BE2C (cell line): ENCODE measurements around the gene RFX4.

ENCODE experiments used
- DNase-seq: peaks from one replicate; pipeline ENCODE4 v3.0.0-alpha.2; 2020
- H3K27me3 ChIP-seq: fragments of 250-450 bp; sonication (Bioruptor Pico); 2 replicates; pipeline ENCODE4 v1.5.1; 2020; ENCODE audit warnings: mild to moderate bottlenecking
- H3K36me3 ChIP-seq: fragments of 250-450 bp; sonication (Bioruptor Pico); 2 replicates; pipeline ENCODE4 v1.5.1; 2020; ENCODE audit warnings: mild to moderate bottlenecking
- H3K4me1 ChIP-seq: fragments of 250-450 bp; sonication (Bioruptor Pico); 2 replicates; pipeline ENCODE4 v1.5.1; 2020
- H3K4me3 ChIP-seq: 2 replicates; pipeline ENCODE4 v1.5.1; 2011; ENCODE audit warnings: low read depth, low read length
- H3K9me3 ChIP-seq: fragments of 250-450 bp; sonication (Bioruptor Pico); 2 replicates; pipeline ENCODE4 v1.5.1; 2020
- TF ChIP-seq, protein P1 (sequence below): IDR thresholded peaks from 2 replicates; pipeline ENCODE4 v1.5.1; 2012; ENCODE audit warnings: mild to moderate bottlenecking, low read depth, low read length

The RFX4 gene

DNA sequence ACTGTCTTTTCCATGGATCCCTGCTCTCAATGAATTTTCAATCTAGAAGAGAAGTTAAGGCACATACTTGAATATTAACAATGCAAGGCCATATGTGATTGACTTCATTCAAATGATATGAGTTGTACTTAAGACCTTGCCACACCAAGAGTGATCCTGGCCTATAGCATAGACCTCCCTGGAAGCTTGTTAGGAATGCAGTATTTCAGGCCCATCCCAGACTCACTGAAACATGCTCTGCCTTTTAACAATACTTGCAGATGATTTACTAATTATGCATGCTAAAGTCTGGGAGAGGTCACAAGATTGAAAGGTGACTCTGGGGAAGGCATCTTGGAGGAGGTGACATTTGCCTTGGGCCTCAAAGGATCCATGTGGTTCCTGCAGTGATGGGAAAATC is 43.2 kb downstream of the RFX4 start:
- Histone ChIP-seq H3K4me3 (no peak overlapping the region), H3K4me1 (no peaks in the 10 kb centered on the region), H3K9me3 (no peaks in the 10 kb centered on the region), H3K36me3 (no peaks in the 10 kb centered on the region), H3K27me3 (0 out of 2 replicates have a peak, but pooled peaks cover 7% of the 10 kb centered on the region)
- TF ChIP-seq, protein P1, sequence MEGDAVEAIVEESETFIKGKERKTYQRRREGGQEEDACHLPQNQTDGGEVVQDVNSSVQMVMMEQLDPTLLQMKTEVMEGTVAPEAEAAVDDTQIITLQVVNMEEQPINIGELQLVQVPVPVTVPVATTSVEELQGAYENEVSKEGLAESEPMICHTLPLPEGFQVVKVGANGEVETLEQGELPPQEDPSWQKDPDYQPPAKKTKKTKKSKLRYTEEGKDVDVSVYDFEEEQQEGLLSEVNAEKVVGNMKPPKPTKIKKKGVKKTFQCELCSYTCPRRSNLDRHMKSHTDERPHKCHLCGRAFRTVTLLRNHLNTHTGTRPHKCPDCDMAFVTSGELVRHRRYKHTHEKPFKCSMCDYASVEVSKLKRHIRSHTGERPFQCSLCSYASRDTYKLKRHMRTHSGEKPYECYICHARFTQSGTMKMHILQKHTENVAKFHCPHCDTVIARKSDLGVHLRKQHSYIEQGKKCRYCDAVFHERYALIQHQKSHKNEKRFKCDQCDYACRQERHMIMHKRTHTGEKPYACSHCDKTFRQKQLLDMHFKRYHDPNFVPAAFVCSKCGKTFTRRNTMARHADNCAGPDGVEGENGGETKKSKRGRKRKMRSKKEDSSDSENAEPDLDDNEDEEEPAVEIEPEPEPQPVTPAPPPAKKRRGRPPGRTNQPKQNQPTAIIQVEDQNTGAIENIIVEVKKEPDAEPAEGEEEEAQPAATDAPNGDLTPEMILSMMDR = no peak
- no peak for DNase-seq

DNA sequence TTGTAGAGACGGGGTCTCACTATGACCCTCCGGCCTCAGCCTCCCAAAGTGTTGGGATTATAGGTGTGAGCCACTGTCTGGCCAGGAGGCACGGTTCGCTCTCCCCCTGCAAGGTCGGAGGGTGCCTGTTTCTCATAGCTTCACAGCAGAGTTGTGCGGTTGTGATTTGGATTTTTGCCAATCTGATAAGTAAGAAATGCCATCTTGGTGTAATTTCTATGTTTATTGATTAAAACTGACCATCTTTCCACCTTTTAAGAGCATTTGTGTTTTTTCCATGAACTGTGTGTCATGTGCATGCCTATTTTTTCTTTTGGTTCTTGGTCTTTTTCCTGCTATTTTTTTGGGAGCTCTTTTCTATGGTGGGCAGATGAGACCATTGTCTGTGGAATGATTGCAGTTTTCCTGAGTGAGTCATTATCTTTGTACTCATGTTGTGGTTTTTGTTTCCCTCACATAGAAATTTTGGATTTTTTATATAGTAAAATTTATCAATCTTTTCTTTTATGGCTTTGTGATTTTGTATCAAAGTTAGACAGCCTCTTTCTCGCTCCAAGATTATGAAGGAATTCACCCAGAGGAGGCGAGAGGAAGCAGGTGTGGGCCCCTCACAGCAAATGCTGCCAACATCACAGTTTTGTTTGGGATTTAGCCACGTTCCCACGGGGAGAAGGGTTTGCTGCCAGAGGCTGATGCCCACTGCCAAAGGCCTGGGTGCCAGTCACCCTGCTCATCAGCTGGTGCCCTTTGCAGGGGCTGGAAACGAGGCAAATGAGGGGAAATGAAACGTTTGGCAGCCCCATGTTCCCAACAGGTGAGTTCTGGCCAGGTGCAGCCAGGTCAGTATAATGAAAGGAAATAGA is 47.2 kb downstream of the RFX4 start:
- Histone ChIP-seq H3K9me3 (no peaks in the 10 kb centered on the region), H3K36me3 (no peaks in the 10 kb centered on the region), H3K4me3 (no peak overlapping the region), H3K27me3 (peaks cover 17% of the 10 kb centered on the region), H3K4me1 (no peaks in the 10 kb centered on the region)
- TF ChIP-seq, protein P1 = no peak
- DNase-seq = no peak

DNA sequence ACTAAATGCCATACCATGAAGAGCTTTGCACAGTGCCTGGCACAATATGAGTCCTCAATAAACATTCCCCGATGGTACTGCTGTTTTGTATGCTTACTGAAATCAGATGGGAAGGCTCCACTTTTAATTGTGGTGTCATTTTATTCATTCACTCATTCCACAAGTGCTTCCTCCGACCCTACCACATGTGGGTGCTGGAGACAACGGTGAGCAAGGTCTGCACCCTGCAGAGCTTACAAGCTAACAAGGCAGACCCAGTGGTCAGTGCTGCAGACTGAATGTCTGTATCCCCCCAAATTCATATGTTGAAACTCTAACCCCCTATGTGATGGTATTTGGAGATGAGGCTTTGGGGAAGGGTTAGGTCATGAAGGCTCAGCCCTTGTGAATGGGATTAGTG is 48.3 kb downstream of the RFX4 start:
- Histone ChIP-seq H3K36me3 (no peaks in the 10 kb centered on the region), H3K27me3 (peaks cover 26% of the 10 kb centered on the region), H3K9me3 (no peaks in the 10 kb centered on the region), H3K4me3 (no peak overlapping the region), H3K4me1 (no peaks in the 10 kb centered on the region)
- TF ChIP-seq, protein P1 = 0 out of 2 replicates have a peak, but pooled peaks have one; percentile 8
- no peak for DNase-seq

DNA sequence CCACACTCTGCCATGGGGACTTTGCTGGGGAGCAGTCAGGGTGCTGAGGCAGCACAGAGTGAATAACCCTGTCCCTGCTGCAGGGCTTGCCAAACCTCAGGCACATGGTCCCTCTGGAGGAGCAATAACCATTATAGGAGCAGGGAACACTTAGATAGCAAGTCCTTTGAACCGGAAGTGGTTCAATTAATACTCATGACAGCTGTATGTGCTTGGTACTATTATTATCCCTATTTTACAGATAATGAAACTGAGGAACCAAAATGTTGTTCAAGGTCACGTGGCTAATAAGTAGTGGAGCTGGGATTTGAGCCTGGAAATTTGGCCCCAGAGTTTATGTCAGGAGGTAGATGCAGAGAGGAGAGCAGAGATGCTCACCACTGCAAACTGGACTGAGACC is 49.0 kb downstream of the RFX4 start:
- DNase-seq = no peak
- peaks cover 30% of the 10 kb centered on the region for H3K27me3 ChIP-seq
- no peaks in the 10 kb centered on the region for H3K4me1 ChIP-seq

DNA sequence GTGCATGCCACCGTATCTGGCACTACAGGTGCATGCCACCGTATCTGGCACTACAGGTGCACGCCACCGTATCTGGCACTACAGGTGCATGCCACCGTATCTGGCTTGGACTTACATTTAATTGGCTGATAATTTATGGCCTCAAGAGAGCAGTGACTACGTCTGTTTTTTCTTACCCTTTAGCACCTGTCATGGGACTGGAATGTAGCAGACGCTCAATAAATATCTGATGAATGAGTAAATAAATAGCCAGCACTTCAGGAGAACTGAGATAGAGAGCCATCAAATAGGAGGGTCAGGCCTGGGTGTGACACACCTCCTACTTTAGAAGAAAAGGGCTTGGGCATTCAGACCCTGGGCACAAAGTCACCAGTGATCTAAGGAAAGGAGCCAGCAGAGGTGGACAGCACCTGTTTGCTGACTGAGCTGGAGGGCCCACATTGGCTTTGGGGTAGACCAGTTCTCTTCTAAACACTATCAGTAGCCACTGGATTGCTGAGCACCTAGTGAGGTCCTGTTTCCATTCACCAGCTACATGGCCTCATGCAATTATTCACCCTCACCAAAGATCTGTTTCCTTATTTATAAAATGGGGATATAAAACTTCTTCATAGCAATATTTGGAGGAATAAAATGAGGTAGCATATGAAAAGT is 50.1 kb downstream of the RFX4 start:
- peaks cover 35% of the 10 kb centered on the region for H3K27me3 ChIP-seq
- no peaks in the 10 kb centered on the region for H3K36me3 ChIP-seq
- H3K4me1 ChIP-seq = no peaks in the 10 kb centered on the region
- no peak overlapping the region for H3K4me3 ChIP-seq
- TF ChIP-seq, protein P1 = no peak
- DNase-seq = no peak
- no peaks in the 10 kb centered on the region for H3K9me3 ChIP-seq

More for the DNA sequence above, 49.0 kb downstream of the RFX4 start:
- no peaks in the 10 kb centered on the region for H3K9me3 ChIP-seq
- TF ChIP-seq, protein P1 = no peak
- H3K4me3 ChIP-seq = no peak overlapping the region
- H3K36me3 ChIP-seq = no peaks in the 10 kb centered on the region

DNA sequence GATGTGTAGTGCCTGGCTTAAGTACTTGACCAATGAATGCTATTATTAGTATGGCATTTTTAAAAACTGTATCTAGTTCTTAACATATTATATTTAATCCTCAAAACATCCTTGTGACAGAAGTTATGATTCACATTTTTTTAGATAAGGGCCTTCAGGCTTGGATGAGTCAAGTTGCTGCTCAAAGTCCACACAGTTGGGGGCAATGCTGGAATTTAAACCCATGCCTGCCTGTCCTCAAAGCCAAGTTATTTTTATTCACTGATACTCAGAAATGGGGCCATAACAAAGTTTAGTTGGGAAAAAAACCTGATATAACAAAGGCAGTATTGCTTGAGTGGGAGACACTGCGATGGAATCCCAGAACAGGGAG is 50.6 kb downstream of the RFX4 start:
- Histone ChIP-seq H3K27me3 (peaks cover 35% of the 10 kb centered on the region), H3K9me3 (no peaks in the 10 kb centered on the region), H3K4me3 (no peak overlapping the region), H3K4me1 (no peaks in the 10 kb centered on the region), H3K36me3 (no peaks in the 10 kb centered on the region)
- TF ChIP-seq, protein P1 = no peak
- no peak for DNase-seq
